ENCODE measurements around the gene TMEM30B.

DNA sequence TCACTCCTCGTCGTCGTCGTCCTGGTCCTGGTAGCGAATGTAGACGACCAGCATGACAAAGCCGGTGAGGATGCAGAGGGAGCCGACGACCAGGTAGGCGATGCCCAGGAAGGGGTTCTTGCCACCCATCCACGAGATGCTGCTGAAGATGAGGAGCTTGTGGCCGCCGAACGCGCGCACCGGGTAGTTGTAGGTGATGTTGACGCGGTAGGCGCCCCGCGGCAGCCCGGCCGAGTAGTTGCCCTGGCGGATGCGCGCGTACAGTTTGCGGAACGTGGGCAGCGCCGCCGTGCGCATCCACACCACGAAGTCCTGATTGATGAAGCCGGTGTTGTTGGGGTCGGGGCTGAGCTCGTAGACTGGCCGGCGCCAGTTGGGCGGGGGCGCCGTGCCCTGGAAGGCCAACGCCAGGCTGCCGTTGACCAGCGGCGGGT lies 1.0 kb downstream of the TMEM30B start:
- TF ChIP-seq POLR2A (IDR thresholded peaks at IDR 0.05; ENCODE audit: low read depth): no peak
- no peak for TF ChIP-seq POLR2AphosphoS5 (IDR thresholded peaks at IDR 0.05)
- TF ChIP-seq, protein P1, sequence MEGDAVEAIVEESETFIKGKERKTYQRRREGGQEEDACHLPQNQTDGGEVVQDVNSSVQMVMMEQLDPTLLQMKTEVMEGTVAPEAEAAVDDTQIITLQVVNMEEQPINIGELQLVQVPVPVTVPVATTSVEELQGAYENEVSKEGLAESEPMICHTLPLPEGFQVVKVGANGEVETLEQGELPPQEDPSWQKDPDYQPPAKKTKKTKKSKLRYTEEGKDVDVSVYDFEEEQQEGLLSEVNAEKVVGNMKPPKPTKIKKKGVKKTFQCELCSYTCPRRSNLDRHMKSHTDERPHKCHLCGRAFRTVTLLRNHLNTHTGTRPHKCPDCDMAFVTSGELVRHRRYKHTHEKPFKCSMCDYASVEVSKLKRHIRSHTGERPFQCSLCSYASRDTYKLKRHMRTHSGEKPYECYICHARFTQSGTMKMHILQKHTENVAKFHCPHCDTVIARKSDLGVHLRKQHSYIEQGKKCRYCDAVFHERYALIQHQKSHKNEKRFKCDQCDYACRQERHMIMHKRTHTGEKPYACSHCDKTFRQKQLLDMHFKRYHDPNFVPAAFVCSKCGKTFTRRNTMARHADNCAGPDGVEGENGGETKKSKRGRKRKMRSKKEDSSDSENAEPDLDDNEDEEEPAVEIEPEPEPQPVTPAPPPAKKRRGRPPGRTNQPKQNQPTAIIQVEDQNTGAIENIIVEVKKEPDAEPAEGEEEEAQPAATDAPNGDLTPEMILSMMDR (IDR thresholded peaks at IDR 0.05): no peak
- TF ChIP-seq EP300 (IDR thresholded peaks at IDR 0.05): no peak
